DND-41 (cell line): ENCODE results near the gene FKBP2.

Experiments
- ATAC-seq: fragments of 200-7000 bp; cut with Tn5 transposase; 3 replicates; pipeline ENCODE4 v1.9.1; 2021; ENCODE audit warnings: low read depth; ENCODE audit not compliant: insufficient read depth
- DNase-seq: peaks from one replicate; pipeline ENCODE4 v3.0.0-alpha.2; 2020
- H2AFZ ChIP-seq: 2 replicates; pipeline ENCODE4 v1.6.0; 2012; ENCODE audit warnings: low read depth, low read length
- H3K27ac ChIP-seq: 2 replicates; pipeline ENCODE4 v1.5.1; 2012; ENCODE audit warnings: low read length, inconsistent platforms
- H3K27me3 ChIP-seq: fragments of 200-600 bp; sonication (generic); 2 replicates; pipeline ENCODE4 v1.6.0; 2012; ENCODE audit warnings: low read length, mild to moderate bottlenecking, inconsistent platforms; ENCODE audit not compliant: insufficient read depth, poor library complexity
- H3K36me3 ChIP-seq: 2 replicates; pipeline ENCODE4 v1.5.1; 2012; ENCODE audit warnings: low read length, inconsistent platforms; ENCODE audit not compliant: insufficient read depth
- H3K4me1 ChIP-seq: 2 replicates; pipeline ENCODE4 v1.5.1; 2012; ENCODE audit warnings: mild to moderate bottlenecking, low read length; ENCODE audit not compliant: insufficient read depth
- H3K4me2 ChIP-seq: 2 replicates; pipeline ENCODE4 v1.6.0; 2012; ENCODE audit warnings: mild to moderate bottlenecking, moderate library complexity, low read length, inconsistent platforms; ENCODE audit not compliant: insufficient read depth
- H3K4me3 ChIP-seq, 2 experiments: fragments of 200-600 bp in 1 of 2; shearing (Covaris generic) in 1 of 2; 2 replicates each; pipeline ENCODE4 v1.5.1; 2012 to 2016; ENCODE audit warnings: inconsistent platforms in 2 of 2, low read length in 2 of 2, mild to moderate bottlenecking in 2 of 2, low read depth in 1 of 2, moderate library complexity in 1 of 2
- H3K79me2 ChIP-seq: 2 replicates; pipeline ENCODE4 v1.6.0; 2012; ENCODE audit warnings: low read length, inconsistent platforms; ENCODE audit not compliant: insufficient read depth
- H3K9ac ChIP-seq: 2 replicates; pipeline ENCODE4 v1.6.0; 2012; ENCODE audit warnings: low read depth, mild to moderate bottlenecking, inconsistent platforms, low read length, moderate library complexity
- H3K9me3 ChIP-seq: 2 replicates; pipeline ENCODE4 v1.5.1; 2012; ENCODE audit warnings: low read length, moderate library complexity, mild to moderate bottlenecking, inconsistent platforms; ENCODE audit not compliant: insufficient read depth, severe bottlenecking
- H4K20me1 ChIP-seq: 2 replicates; pipeline ENCODE4 v1.6.0; 2012; ENCODE audit warnings: low read length; ENCODE audit not compliant: insufficient read depth
- CTCF ChIP-seq: IDR thresholded peaks from 2 replicates; pipeline ENCODE4 v1.5.1; 2012; ENCODE audit warnings: borderline replicate concordance, low read length, moderate library complexity, mild to moderate bottlenecking; ENCODE audit not compliant: poor library complexity, severe bottlenecking; ENCODE audit errors: extremely low read depth
- EZH2 ChIP-seq: IDR thresholded peaks from 3 replicates; pipeline ENCODE4 v1.6.1; 2012; ENCODE audit warnings: borderline replicate concordance, low read depth, mild to moderate bottlenecking, moderate library complexity, low read length, inconsistent platforms; ENCODE audit not compliant: severe bottlenecking

The FKBP2 gene

GRCh38 chr11:64219755-64220154 is 21.1 kb upstream of the FKBP2 start:
- Histone ChIP-seq H3K4me3 (no peak overlapping the region), H3K27ac (no peak overlapping the region), H2AFZ (no peak overlapping the region), H3K36me3 (peaks cover 63% of the 10 kb centered on the region), H3K9me3 (no peaks in the 10 kb centered on the region), H3K4me1 (peaks cover 10% of the 10 kb centered on the region), H3K79me2 (peaks cover 8% of the 10 kb centered on the region), H3K9ac (no peak overlapping the region), H4K20me1 (peaks cover 4% of the 10 kb centered on the region), H3K27me3 (no peaks in the 10 kb centered on the region), H3K4me2 (no peak overlapping the region)
- DNase-seq: no peak
- TF ChIP-seq CTCF: no peak
- ATAC-seq: no peak

GRCh38 chr11:64220271-64220670 is 20.6 kb upstream of the FKBP2 start:
- peaks cover 15% of the 10 kb centered on the region for H3K4me1 ChIP-seq
- no peaks in the 10 kb centered on the region for H3K27me3 ChIP-seq
- peaks cover 9% of the 10 kb centered on the region for H4K20me1 ChIP-seq
- H3K36me3 ChIP-seq: peaks cover 64% of the 10 kb centered on the region
- DNase-seq (no peak), ATAC-seq (no peak)
- H3K4me3 ChIP-seq: no peak overlapping the region
- H3K79me2 ChIP-seq: peaks cover 13% of the 10 kb centered on the region
- H3K4me2 ChIP-seq: no peak overlapping the region
- H3K9me3 ChIP-seq: no peaks in the 10 kb centered on the region
- no peak for TF ChIP-seq EZH2
- no peak for TF ChIP-seq CTCF
- H2AFZ ChIP-seq: no peak overlapping the region
- no peak overlapping the region for H3K9ac ChIP-seq
- no peak overlapping the region for H3K27ac ChIP-seq

- TF ChIP-seq EZH2 (no peak), CTCF (no peak)
- Histone ChIP-seq H2AFZ (no peak overlapping the region), H3K9ac (no peak overlapping the region), H3K79me2 (peaks cover 18% of the 10 kb centered on the region), H3K4me1 (peaks cover 20% of the 10 kb centered on the region), H3K36me3 (peaks cover 64% of the 10 kb centered on the region), H3K4me3 (no peak overlapping the region), H4K20me1 (peaks cover 11% of the 10 kb centered on the region), H3K9me3 (no peaks in the 10 kb centered on the region), H3K4me2 (no peak overlapping the region), H3K27ac (no peak overlapping the region), H3K27me3 (no peaks in the 10 kb centered on the region)
- DNase-seq: no peak
- no peak for ATAC-seq
Observed at GRCh38 chr11:64220798-64221197, 20.1 kb upstream of the FKBP2 start.

- peaks cover 11% of the 10 kb centered on the region for H4K20me1 ChIP-seq
- peaks cover 59% of the 10 kb centered on the region for H3K36me3 ChIP-seq
- H3K27ac ChIP-seq: no peak overlapping the region
Observed at GRCh38 chr11:64222651-64223000, 18.3 kb upstream of the FKBP2 start.

More at GRCh38 chr11:64222651-64223000, 18.3 kb upstream of the FKBP2 start:
- no peak overlapping the region for H2AFZ ChIP-seq
- ATAC-seq (no peak), DNase-seq (no peak)
- H3K4me3 ChIP-seq: no peak overlapping the region
- H3K4me1 ChIP-seq: peaks cover 33% of the 10 kb centered on the region
- no peak for TF ChIP-seq EZH2
- no peak for TF ChIP-seq CTCF
- no peaks in the 10 kb centered on the region for H3K9me3 ChIP-seq
- no peak overlapping the region for H3K9ac ChIP-seq
- peaks cover 34% of the 10 kb centered on the region for H3K79me2 ChIP-seq
- no peaks in the 10 kb centered on the region for H3K27me3 ChIP-seq
- H3K4me2 ChIP-seq: no peak overlapping the region
